RCC 7860 (cell line): ENCODE results near the gene IFRD2.
A peak's percentile ranks its signal among the peaks of the same experiment; 100 is the strongest.

Source experiments
- DNase-seq: peaks from one replicate; pipeline ENCODE4 v3.0.0-alpha.2; 2015; ENCODE audit warnings: low spot score
- FAIRE-seq: peaks from 2 replicates; lab custom pipeline; 2012; peaks lifted over from hg19 to GRCh38; lab: Jason Lieb, UNC

The IFRD2 gene

GRCh38 chr3:50303013-50303815, 11.0 kb upstream of the IFRD2 start, which contains the start of gene HYAL1:
Gene HYAL1, minus strand, starts transcription at chr3:50303574. Its CDS starts 618 bp downstream, at chr3:50302956.
- DNase-seq (no peak), FAIRE-seq (no peak)

- no peak for FAIRE-seq
- no peak for DNase-seq
Observed at GRCh38 chr3:50302095-50303012, 10.1 kb upstream of the IFRD2 start.

DNA sequence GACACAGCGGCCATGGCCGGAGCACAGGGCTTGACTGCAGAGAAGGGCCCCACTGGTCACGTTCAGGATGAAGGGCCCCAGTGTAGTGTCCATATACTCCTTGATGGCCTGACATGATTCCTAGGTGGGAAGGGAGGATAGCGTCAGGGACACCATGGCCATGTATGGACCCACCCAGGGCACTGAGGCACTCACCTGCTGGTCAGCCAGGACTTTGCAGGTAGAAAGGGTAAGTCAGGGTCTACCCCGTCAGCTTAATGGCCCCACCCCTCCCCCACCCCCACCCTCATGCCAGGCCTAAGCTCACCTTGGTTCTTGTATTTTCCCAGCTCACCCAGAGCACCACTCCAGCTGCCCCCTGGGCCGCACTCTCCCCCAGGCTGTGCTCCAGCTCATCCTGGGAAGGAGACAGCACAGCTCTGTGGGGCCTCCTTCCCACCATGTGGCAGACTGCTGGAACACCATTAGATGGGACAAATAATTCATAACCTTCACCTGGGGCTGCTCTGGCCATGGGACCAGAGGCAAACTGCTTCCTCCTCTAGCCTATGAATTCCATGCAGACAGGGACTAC, 8.5 kb upstream of the IFRD2 start:
- DNase-seq (no peak), FAIRE-seq (no peak)

GRCh38 chr3:50299929-50300680, 7.9 kb upstream of the IFRD2 start:
- FAIRE-seq (no peak), DNase-seq (peak; percentile 14)

DNA sequence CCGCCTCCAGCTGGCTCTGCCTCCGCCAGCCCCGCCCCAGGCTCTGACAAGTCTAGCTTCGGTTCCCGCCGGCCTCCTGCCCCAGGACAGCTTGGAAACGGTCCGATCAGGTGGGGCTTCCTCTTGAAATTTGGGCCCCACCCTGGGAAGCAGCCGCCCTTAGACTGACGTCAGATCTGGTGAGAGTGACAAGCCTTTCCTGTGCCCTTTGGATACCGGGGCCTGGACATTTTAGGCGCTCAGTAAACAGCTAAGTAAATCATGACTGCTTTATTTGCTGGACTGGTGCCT, 7.4 kb upstream of the IFRD2 start:
- DNase-seq: no peak
- FAIRE-seq: no peak

DNA sequence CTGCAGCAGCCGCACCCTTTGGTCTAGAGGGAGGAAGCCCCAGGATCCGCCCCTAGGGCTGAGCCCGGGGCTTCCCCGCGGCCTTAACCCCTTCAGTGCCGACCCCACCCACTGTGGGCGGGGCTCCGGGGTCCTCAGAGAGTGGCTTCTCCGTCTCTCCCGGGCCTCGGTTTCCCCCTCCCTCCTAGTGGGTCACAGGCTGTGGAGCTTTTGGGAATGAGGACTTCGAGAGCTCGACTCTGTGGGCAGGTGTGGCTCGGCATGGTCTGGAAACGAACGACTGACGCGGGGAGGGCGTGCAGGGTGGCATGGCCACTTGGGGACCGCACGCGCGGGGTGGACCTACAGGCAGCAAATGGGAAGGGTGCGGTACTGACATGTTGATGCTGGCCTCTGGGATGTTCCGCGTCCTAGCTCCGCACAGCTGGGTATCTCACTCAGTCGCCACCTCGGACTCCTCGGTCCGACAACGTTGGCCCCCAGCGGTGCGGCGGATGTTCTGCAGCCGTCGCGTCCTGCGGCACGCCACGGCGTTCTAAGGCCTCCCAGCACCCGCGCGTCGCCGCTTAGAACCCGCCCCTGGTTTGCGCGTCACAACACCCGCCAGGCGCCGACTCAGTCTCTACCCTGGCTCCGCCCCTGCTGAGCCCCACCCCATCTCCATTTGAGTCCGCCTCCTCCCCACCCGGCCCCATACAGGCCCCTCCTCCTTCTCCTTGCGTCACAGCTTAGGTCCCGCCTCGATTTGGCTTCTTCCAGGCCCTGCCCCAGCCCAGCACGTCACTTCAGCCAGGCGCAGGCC, 6.8 kb upstream of the IFRD2 start, which contains the start of the genes HYAL3 and NAA80:
Gene HYAL3, minus strand, starts transcription at position 570 of the 802 bp plus-strand sequence. CDS start 3,803 bp downstream, outside the sequence.
Gene NAA80, minus strand, starts transcription at position 570 of the 802 bp plus-strand sequence. CDS start 1,942 bp downstream, outside the sequence.
- FAIRE-seq (peak; percentile 87), DNase-seq (peak; percentile 96)

GRCh38 chr3:50297896-50298725, 5.9 kb upstream of the IFRD2 start:
- FAIRE-seq (no peak), DNase-seq (no peak)

DNA sequence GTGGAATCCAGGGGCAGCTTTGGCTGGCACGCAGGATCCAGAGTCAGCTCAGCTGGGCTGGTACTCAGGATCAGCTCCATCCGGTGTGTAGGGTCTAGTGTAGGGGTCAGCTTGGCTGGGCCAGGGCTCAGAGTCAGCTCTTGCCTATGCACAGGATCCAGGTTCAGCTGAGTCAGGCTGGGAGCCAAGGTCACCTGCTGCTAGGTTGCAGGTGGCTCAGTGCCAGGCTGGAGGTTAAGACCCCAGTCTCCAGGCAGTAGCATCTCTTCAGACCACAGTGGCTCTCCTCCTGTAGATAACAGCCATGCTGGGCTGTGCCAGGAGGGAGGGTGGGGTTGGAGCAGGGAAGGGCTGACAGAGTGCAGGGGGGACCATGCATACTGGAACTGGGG, 5.2 kb upstream of the IFRD2 start:
- DNase-seq: no peak

DNA sequence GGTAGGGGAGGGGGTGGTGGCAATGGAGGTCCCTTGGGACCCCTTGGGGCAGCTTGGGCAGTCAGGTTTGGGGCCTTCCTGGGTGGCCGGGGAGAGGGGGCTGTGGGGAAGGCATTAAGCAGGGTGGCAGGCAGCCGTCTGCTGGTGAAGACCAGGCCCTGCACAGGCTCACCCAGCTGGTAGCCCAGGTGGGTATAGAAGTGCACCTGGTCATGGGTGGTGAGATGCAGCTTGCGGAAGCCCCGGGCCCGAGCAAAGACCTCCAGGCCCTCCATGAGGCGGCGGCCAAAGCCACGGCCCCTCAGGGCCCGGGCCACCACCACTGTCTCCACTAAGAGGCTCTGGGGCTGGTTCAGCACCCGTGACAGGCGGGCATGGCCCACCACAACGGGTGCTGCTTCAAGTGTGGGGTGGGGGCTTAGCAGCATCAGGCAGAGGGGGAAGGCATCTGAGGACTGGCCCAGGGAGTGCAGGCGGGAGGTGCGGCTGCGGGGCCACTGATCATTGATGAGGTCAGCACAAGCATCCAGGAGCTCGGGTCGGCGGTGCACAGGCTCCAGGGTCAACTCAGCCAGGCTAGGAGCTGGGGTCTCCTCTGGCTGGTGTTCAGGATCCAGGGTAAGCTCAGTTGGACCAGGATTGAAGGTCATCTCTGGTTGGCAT, 4.6 kb upstream of the IFRD2 start:
- FAIRE-seq (no peak), DNase-seq (no peak)

More for the DNA sequence above, 5.2 kb upstream of the IFRD2 start:
- FAIRE-seq: no peak

GRCh38 chr3:50295553-50296431, 3.6 kb upstream of the IFRD2 start:
- FAIRE-seq: no peak
- DNase-seq: no peak

DNA sequence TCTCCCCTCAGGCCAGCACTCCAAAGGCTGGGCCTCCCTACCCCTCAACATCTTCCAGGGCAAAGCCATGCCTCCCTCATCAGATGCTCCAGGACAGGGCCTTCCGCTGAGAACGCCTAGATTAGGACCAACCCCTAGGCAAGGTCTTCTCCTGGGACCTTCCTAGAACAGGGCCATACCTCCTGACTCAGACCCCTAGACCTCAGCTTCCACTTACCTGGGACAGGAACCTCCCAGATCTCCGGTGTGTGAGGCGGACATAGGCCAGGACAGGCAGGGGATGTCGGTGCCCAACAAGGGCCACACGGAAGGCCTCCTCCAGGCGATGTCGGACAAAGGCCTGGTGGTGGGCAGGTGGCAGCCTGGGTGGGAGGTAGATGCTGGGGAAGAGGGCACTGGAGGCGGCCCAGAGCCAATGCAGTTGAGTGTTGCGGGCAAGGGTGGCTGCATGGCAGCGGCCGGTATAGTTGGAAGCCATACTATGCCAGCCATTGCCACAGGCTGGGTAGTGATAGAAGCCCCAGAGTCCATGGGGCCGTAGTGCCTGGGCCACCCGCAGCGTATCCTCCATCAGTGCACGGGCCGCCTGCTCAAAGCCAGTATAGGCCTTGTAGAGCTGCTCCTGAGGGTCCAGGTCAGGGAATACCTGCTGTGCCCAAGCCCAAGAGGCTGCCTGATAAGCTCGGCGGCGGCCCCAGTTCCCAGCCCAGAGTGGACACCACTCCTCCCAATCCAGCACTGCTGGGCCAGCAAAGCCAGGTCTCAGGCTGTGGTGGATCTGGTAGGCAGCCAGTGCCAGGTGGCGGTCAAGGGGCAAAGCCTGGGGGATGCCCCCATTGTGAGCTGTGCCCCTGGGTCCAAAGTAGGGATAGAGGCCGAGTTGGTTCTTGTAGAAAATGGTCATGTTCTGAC, 2.5 kb upstream of the IFRD2 start:
- no peak for FAIRE-seq
- DNase-seq: no peak

DNA sequence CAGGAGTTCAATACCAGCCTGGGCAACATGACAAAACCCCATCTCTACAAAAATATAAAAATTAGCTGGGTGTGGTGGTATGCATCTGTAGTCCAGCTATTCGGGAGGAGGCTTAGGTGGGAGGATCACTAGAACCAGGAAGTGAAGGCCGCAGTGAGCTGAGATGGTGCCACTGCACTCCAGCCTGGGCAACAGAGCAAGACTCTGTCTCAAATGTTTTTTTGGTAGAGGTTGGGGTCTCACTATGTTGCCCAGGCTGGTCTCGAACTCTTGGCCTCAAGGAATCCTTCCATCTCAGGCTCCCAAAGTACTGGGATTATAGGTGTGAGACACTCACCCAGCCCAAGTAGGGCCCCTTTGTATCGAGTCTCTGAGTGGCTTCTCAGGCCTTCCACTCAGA, 1.9 kb upstream of the IFRD2 start:
- no peak for DNase-seq
- FAIRE-seq: no peak

DNA sequence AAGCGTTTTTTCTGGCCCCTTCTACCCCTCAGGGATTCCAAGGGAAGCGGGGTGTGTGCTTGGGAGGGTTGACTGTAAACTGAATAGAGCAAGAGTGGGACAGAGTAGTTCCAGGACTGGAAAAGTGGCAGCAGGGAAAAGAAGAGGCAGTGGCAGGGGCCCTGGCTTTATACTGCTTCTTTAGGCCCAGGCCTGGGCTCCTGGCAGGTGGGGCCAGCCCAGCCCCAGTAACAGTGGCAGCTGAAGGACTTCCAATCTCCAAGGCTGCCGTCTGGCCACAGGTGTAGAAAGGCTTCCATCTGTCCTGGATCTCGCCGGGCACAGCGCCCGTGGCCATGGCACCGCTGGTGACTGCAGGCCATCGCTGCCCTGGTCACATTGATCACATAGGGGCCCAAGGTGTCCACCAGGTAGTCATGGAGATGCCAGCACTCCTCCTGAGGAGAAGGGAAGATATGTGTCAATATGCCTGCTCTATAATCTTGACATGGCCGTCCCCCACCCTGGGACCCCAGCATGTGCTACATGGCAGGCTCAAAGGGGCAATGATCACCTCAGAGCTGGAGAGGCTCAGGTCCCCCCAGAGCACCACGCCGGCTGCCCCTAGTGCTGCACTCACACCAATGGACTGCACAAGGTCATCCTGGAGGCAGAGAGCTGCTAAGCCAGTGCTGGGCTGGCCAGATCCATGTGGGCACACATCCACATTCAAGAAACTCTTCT, 1.0 kb upstream of the IFRD2 start:
- FAIRE-seq (no peak), DNase-seq (no peak)

- DNase-seq: no peak
- no peak for FAIRE-seq
Observed at GRCh38 chr3:50290161-50290641, 2.0 kb downstream of the IFRD2 start.

DNA sequence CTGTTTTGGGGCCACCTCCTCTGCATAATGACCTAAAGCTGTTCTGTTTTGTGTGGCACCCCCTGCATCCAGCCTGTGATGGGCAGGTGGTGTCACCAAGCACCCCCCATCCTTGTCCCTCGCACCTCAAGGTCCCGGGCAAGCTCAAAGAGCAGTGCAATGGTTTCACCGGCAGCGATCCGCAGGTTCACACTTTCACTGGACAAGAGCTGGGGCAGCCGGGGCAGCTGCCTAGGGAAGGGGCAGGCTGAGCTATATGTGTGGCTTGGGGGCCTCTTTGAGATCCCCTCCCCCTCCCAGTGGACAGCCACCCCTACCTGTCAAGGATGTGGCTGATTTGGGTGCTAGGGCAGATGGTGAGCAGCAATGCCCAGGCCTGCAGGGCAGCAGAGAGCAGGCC, 3.1 kb downstream of the IFRD2 start:
- DNase-seq (no peak), FAIRE-seq (no peak)
